HG03095 (cell line): ENCODE measurements around the gene OR52N5.

Source experiments
- ATAC-seq: cut with Tn5 transposase; IDR thresholded peaks from one replicate; pipeline ENCODE4 v1.9.1; 2021; ENCODE audit warnings: moderate library complexity; ENCODE audit not compliant: unreplicated experiment

The OR52N5 gene

DNA sequence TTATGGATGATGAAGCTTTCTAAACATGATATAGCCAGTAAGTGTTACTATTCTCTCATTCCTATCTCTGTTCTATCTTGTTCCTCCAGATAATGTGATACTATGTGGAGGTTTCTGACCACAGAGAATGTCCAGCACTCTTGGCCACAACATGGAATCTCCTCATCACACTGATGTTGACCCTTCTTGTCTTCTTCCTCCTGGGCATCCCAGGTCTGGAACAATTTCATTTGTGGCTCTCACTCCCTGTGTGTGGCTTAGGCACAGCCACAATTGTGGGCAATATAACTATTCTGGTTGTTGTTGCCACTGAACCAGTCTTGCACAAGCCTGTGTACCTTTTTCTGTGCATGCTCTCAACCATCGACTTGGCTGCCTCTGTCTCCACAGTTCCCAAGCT, 56.8 kb downstream of the OR52N5 start:
- ATAC-seq: no peak
